ENCODE measurements around the gene ABHD5.

Gene ABHD5

DNA sequence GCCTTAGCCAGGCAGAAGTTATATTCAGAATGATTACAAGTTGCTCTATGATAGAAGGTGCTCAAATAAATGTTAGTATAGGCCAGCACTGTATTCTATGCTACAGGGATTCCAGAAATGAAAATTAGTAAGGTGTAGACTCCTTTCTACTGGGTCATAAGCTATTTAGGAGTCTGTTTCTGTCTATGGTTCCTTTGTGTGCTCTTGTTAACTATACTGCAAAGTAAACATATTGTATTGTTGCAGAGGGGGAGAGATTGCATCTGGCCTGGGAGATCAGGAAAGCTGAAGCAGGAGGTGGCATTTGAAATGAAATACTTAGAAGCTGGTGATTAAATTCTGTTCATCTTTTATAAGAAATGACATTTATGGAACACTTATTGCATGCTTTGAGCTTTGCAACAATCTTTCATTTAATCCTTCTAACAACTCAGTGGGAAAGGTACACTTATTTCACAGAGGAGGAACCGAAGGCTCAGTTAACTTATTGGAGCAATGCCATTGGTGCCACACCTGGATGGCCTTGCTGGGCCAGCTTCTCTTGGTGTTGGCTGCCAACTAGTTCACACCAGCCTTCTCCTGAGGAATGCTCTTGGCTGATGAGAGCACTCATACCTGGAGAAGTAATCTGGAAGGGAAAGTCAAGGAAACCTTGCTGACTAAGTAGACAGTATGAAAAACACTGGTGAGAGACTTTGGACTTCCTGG lies 39.1 kb downstream of the ABHD5 start:
- Histone ChIP-seq H3K4me3 (ENCODE audit: low read depth, low read length) (no peak overlapping the region), H3K36me3 (replicated peaks) (no peaks in the 10 kb centered on the region), H3K27ac (no peak overlapping the region), H3K27me3 (replicated peaks) (no peaks in the 10 kb centered on the region)
- in situ Hi-C loops (cut with HindIII; ENCODE audit: low pct_ligation_motif_present, low sequenced_read_pairs), result no loop called here
- TF ChIP-seq, protein P1, sequence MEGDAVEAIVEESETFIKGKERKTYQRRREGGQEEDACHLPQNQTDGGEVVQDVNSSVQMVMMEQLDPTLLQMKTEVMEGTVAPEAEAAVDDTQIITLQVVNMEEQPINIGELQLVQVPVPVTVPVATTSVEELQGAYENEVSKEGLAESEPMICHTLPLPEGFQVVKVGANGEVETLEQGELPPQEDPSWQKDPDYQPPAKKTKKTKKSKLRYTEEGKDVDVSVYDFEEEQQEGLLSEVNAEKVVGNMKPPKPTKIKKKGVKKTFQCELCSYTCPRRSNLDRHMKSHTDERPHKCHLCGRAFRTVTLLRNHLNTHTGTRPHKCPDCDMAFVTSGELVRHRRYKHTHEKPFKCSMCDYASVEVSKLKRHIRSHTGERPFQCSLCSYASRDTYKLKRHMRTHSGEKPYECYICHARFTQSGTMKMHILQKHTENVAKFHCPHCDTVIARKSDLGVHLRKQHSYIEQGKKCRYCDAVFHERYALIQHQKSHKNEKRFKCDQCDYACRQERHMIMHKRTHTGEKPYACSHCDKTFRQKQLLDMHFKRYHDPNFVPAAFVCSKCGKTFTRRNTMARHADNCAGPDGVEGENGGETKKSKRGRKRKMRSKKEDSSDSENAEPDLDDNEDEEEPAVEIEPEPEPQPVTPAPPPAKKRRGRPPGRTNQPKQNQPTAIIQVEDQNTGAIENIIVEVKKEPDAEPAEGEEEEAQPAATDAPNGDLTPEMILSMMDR (IDR thresholded peaks at IDR 0.05; ENCODE audit: low read depth, low read length, missing control alignments), result no peak
- DNase-seq, result no peak

DNA sequence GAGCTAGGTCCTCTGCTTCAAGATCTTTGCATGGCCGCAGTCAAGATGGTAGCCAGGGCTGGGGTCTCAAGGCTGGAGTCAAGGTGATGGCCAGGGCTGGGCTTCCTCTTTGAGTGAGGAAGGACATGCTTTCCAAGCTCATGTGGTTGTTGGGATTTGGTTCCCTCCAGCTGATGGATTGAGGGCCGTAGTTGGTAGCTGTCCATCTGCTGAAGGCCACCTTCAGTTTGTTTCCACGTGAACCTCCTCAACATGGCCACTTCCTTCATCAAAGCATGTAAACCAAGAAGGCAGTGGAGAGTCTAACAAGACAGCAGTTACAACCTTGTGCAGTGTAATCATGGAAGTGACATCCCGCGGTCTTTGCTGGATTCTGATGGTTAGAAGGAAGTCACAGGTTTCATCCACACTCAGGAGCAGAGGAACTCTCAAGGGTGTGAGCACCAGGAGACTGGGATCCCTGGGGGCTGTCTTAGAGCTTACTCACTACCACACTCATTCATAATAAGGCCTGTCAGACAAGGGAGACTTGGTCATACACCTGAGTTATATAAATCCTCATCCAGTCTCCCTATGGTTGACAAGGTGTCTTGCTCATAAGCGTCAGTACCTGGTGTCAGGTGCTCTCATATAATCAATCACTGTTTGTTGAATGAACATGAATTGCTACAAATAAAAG lies 42.1 kb downstream of the ABHD5 start:
- DNase-seq, result no peak
- in situ Hi-C loops (cut with HindIII; ENCODE audit: low pct_ligation_motif_present, low sequenced_read_pairs), result no loop called here
- Histone ChIP-seq H3K27me3 (replicated peaks) (no peaks in the 10 kb centered on the region), H3K36me3 (replicated peaks) (no peaks in the 10 kb centered on the region), H3K27ac (no peak overlapping the region), H3K4me3 (ENCODE audit: low read depth, low read length) (no peak overlapping the region)
- TF ChIP-seq, protein P1 (IDR thresholded peaks at IDR 0.05; ENCODE audit: low read depth, low read length, missing control alignments), result no peak

DNA sequence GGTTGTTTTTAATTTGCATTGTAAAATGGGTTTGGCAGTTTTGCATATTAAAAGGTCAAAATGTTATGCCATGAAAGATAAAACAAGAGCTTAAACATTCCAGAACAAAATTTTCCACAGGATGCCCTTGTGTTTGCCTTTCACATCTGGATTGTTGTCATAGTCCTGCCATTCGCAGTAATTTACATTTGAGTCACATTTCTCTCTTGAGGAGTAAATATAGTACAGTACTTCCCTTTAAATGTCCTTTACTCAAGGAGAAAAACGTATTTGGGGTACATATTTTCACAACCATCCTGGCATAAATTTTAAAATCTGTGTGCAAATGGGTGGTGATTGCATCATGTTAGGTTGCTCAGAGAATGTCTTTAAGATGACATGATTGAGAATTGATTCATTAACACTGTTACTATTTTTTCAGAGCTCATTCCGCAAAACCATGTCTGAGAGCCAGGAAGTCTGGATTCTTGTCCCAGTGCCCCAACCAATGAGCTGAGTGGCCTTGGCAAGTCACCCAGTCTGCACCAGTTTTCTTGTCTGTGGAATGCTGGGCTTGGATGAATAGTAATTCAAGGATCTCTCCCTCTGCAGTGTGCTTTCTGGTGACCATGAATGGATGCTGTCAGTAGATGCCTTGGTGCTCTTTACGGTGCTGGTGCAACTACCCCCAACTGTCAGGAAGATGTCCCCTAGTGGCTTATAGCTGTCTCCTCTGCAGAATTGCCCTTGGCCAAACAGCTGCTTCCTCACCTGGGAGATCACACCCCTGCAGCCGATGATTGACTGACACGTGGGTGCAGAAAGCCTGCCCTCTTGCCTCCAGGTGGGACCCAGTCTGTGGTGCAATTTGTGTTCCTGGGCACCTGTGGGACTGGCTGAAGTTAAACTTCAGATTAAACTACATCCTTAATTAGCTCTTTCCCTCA lies 43.0 kb downstream of the ABHD5 start:
- TF ChIP-seq, protein P1 (IDR thresholded peaks at IDR 0.05; ENCODE audit: low read depth, low read length, missing control alignments), result peak; percentile 8
- Histone ChIP-seq H3K36me3 (replicated peaks) (no peaks in the 10 kb centered on the region), H3K27me3 (replicated peaks) (no peaks in the 10 kb centered on the region), H3K4me3 (ENCODE audit: low read depth, low read length) (no peak overlapping the region), H3K27ac (peak overlapping the region; percentile 20)
- peak; percentile 71 for DNase-seq
- in situ Hi-C loops (cut with HindIII; ENCODE audit: low pct_ligation_motif_present, low sequenced_read_pairs), result no loop called here

DNA sequence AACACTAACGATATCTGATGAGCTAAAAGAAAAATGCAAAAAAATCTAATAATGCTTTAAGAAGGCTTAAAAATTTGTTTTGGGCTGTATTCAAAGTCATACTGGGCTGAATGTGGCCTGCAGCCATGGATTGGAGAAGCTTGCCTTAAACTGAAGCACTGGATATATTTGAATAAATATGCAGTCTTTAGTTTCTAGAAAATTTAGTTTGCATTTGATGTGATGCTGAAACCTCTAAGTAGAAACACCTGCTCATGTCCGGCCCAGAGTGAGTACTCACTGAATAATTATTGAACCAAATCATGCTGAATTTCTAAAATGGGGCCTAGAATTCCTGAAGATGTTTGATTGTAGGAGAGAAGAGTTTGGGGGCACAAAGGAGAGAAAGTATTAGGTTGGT lies 43.9 kb downstream of the ABHD5 start:
- Histone ChIP-seq H3K36me3 (replicated peaks) (no peaks in the 10 kb centered on the region), H3K27ac (no peak overlapping the region), H3K4me3 (ENCODE audit: low read depth, low read length) (no peak overlapping the region), H3K27me3 (replicated peaks) (no peaks in the 10 kb centered on the region)
- TF ChIP-seq, protein P1 (IDR thresholded peaks at IDR 0.05; ENCODE audit: low read depth, low read length, missing control alignments), result no peak
- no peak for DNase-seq
- in situ Hi-C loops (cut with HindIII; ENCODE audit: low pct_ligation_motif_present, low sequenced_read_pairs), result no loop called here

DNA sequence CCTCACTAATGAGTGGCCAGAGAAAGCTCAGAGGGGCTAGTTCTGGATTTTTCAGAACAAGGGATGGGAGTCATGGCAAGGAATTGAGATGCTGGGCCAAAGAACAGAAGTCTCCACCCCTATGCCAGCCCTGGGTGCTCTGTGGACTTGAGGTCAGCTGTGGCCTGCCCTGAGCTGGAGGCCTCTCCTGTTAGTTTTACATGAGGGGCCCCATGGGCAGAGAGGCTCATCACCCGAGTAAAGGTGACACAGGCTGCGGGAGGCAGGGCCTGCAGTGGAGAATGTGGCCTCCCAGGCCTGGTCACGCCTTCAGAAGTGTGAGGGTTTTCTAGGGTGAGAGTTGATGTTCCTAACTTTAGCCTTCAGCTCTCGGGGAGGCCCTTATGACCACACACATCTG lies 44.9 kb downstream of the ABHD5 start:
- H3K27ac ChIP-seq, result no peak overlapping the region
- in situ Hi-C loops (cut with HindIII; ENCODE audit: low pct_ligation_motif_present, low sequenced_read_pairs), result no loop called here
- TF ChIP-seq, protein P1 (IDR thresholded peaks at IDR 0.05; ENCODE audit: low read depth, low read length, missing control alignments), result no peak
- DNase-seq, result no peak
- no peaks in the 10 kb centered on the region for H3K27me3 ChIP-seq (replicated peaks)
- no peak overlapping the region for H3K4me3 ChIP-seq (ENCODE audit: low read depth, low read length)
- no peaks in the 10 kb centered on the region for H3K36me3 ChIP-seq (replicated peaks)
